SJCRH30 (cell line): ENCODE data around the gene PPP4R3C. TPM values are rescaled to one million over a fixed set of nuclear protein-coding genes. Genes with fewer than 3 reads are reported as not detected.

Experiments
- total RNA-seq: library from RNA; depleted of rRNA; stranded (reverse); fragments of >200 nt; shearing (Covaris generic); gene quantifications from 2 replicates; pipeline ENCODE4 v1.2.3, GENCODE V29; 2014; rRNA removed

PPP4R3C gene
- total RNA-seq, 1 experiment from 2014 or later, result not detected

Other genes starting within 250 kb of the PPP4R3C start
- gene DCAF8L2, start 127.0 kb upstream of the PPP4R3C start, total RNA-seq, result not detected in 2 replicates